Measurements from ENCODE around the gene TYW5.

The TYW5 gene

DNA sequence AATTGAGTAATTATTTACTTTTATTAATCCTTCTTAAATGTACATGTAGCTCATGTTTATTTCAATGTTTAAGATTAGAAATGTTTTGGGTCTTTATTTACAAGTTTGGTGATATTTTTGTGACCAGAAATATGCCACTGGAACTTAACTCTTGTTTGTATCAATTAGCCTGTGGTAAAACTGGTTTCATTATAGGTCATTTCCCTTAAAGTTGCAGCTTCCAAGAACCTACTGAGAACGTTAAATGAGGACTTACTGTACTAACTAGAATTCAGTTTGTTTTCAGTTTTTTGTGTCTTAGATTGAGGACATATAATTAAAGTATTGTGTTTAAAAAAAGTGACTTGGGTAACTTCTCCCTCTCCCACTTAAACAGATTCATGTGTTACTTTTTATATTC, 4.3 kb downstream of the TYW5 start:
- Histone ChIP-seq H3F3A (ENCODE audit: insufficient read depth) (no peaks in the 10 kb centered on the region), H3K4me3 (ENCODE audit: insufficient read depth, low read length, poor library complexity, severe bottlenecking) (no peak overlapping the region), H3K9me3 (ENCODE audit: insufficient read depth, low read length) (no peaks in the 10 kb centered on the region), H3K4me2 (ENCODE audit: low read depth, low read length, poor library complexity, severe bottlenecking) (no peak overlapping the region), H3K36me3 (ENCODE audit: low read length) (peaks cover 10% of the 10 kb centered on the region; the same call in 1 of the 2 replicates), H3K9ac (ENCODE audit: low read length) (no peak overlapping the region), H3K9me2 (replicated peaks; ENCODE audit: insufficient read depth, low read length) (no peaks in the 10 kb centered on the region), H3K79me2 (ENCODE audit: insufficient read depth, low read length) (peaks cover 47% of the 10 kb centered on the region), H4K20me1 (ENCODE audit: low read depth, low read length) (no peaks in the 10 kb centered on the region), H3K27me3 (ENCODE audit: low read length) (no peaks in the 10 kb centered on the region), H2AFZ (ENCODE audit: low read depth, low read length, severe bottlenecking) (no peak overlapping the region), H3K27ac (ENCODE audit: low read depth, low read length) (no peak overlapping the region)
- TF ChIP-seq, protein P1, sequence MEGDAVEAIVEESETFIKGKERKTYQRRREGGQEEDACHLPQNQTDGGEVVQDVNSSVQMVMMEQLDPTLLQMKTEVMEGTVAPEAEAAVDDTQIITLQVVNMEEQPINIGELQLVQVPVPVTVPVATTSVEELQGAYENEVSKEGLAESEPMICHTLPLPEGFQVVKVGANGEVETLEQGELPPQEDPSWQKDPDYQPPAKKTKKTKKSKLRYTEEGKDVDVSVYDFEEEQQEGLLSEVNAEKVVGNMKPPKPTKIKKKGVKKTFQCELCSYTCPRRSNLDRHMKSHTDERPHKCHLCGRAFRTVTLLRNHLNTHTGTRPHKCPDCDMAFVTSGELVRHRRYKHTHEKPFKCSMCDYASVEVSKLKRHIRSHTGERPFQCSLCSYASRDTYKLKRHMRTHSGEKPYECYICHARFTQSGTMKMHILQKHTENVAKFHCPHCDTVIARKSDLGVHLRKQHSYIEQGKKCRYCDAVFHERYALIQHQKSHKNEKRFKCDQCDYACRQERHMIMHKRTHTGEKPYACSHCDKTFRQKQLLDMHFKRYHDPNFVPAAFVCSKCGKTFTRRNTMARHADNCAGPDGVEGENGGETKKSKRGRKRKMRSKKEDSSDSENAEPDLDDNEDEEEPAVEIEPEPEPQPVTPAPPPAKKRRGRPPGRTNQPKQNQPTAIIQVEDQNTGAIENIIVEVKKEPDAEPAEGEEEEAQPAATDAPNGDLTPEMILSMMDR (IDR thresholded peaks at IDR 0.05; ENCODE audit: insufficient read depth, low read length, poor library complexity, severe bottlenecking), result no peak
- no peak for TF ChIP-seq EZH2phosphoT487 (conservative IDR thresholded peaks at IDR 0.05; ENCODE audit: low read length)

DNA sequence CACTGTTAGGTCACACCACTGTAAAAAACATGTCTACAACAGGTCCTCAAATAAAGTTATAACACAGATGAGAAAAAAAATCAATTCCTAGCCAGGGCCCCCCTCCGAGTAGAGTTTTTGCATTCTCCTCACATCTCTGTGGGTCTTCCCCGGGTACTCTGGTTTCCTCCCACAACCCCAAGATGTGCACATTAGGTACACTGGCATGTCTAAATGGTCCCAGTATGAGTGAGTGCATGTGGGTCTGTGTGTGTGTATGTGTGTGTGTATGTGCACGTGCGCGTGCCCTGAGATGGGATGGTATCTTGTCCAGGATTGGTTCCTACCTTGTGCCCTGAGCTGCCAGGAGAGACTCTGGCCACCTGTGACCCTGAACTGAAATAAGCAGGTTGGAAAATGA, 4.9 kb downstream of the TYW5 start:
- no peaks in the 10 kb centered on the region for H3K27me3 ChIP-seq (ENCODE audit: low read length)
- no peak overlapping the region for H2AFZ ChIP-seq (ENCODE audit: low read depth, low read length, severe bottlenecking)
- H3K9me2 ChIP-seq (replicated peaks; ENCODE audit: insufficient read depth, low read length), result no peaks in the 10 kb centered on the region
- H3K27ac ChIP-seq (ENCODE audit: low read depth, low read length), result no peak overlapping the region
- no peaks in the 10 kb centered on the region for H4K20me1 ChIP-seq (ENCODE audit: low read depth, low read length)
- no peak overlapping the region for H3K9ac ChIP-seq (ENCODE audit: low read length)
- H3K4me3 ChIP-seq (ENCODE audit: insufficient read depth, low read length, poor library complexity, severe bottlenecking), result no peak overlapping the region
- TF ChIP-seq, protein P1 (IDR thresholded peaks at IDR 0.05; ENCODE audit: insufficient read depth, low read length, poor library complexity, severe bottlenecking), result no peak
- no peak for TF ChIP-seq EZH2phosphoT487 (conservative IDR thresholded peaks at IDR 0.05; ENCODE audit: low read length)
- H3K9me3 ChIP-seq (ENCODE audit: insufficient read depth, low read length), result no peaks in the 10 kb centered on the region
- peaks cover 41% of the 10 kb centered on the region for H3K79me2 ChIP-seq (ENCODE audit: insufficient read depth, low read length)
- H3K4me2 ChIP-seq (ENCODE audit: low read depth, low read length, poor library complexity, severe bottlenecking), result no peak overlapping the region
- H3F3A ChIP-seq (ENCODE audit: insufficient read depth), result no peaks in the 10 kb centered on the region
- H3K36me3 ChIP-seq (ENCODE audit: low read length), result peaks cover 11% of the 10 kb centered on the region; the same call in 1 of the 2 replicates

DNA sequence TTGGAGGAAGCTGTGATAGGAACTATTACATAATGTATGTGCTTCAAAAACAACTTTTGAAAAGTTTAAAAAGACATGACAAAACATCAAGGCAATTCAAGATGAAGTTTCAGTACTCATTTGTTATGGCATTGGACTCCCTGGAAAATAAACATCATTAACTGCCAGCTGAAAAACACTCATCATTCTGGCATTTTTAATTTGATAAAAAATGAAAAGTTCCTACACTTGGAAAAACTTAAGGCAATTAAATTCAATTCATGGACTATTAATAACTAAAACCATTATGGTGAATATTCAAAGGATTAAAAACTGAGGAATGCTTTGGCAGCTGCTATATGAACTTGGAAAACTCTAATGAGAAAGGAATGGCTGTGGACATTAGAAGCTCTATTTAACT, 8.5 kb downstream of the TYW5 start:
- no peaks in the 10 kb centered on the region for H3K9me3 ChIP-seq (ENCODE audit: insufficient read depth, low read length)
- H3K27ac ChIP-seq (ENCODE audit: low read depth, low read length), result no peak overlapping the region
- no peak overlapping the region for H2AFZ ChIP-seq (ENCODE audit: low read depth, low read length, severe bottlenecking)
- no peaks in the 10 kb centered on the region for H3K9me2 ChIP-seq (replicated peaks; ENCODE audit: insufficient read depth, low read length)
- no peak for TF ChIP-seq EZH2phosphoT487 (conservative IDR thresholded peaks at IDR 0.05; ENCODE audit: low read length)
- TF ChIP-seq, protein P1 (IDR thresholded peaks at IDR 0.05; ENCODE audit: insufficient read depth, low read length, poor library complexity, severe bottlenecking), result no peak
- 0 out of 2 replicates have a peak, but pooled peaks cover 7% of the 10 kb centered on the region for H3K79me2 ChIP-seq (ENCODE audit: insufficient read depth, low read length)
- no peak overlapping the region for H3K9ac ChIP-seq (ENCODE audit: low read length)
- peaks cover 19% of the 10 kb centered on the region; the same call in 1 of the 2 replicates for H3K36me3 ChIP-seq (ENCODE audit: low read length)
- no peak overlapping the region for H3K4me3 ChIP-seq (ENCODE audit: insufficient read depth, low read length, poor library complexity, severe bottlenecking)
- no peak overlapping the region for H3K4me2 ChIP-seq (ENCODE audit: low read depth, low read length, poor library complexity, severe bottlenecking)
- no peaks in the 10 kb centered on the region for H4K20me1 ChIP-seq (ENCODE audit: low read depth, low read length)
- no peaks in the 10 kb centered on the region for H3K27me3 ChIP-seq (ENCODE audit: low read length)
- H3F3A ChIP-seq (ENCODE audit: insufficient read depth), result no peaks in the 10 kb centered on the region

Data from SU-DHL-6 (cell line).